ENCODE results near the gene ACRBP. TPM values are rescaled to one million over a fixed set of nuclear protein-coding genes. Genes with fewer than 3 reads are reported as not detected.

Gene ACRBP
- total RNA-seq, 1 donor = not detected

DNA sequence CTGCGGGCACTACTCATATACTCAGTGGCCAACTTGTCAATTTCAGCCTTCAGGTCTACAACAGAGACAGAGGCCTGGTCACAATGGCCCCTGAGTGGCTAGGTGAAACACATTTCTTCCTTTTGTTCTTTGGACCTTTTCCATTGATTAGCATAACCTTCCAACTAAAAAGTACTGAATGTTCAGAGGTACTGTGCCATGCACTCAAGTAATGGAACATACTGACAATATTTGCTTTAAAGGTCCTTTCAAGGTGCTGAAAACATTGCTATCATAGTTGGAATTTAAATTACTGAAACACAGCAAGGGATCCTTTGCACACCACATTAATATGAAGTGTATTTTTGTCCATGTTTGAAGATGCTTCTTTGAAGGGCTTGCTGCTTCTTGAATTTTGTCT, 6.1 kb upstream of the ACRBP start:
- TF ChIP-seq, protein P1, sequence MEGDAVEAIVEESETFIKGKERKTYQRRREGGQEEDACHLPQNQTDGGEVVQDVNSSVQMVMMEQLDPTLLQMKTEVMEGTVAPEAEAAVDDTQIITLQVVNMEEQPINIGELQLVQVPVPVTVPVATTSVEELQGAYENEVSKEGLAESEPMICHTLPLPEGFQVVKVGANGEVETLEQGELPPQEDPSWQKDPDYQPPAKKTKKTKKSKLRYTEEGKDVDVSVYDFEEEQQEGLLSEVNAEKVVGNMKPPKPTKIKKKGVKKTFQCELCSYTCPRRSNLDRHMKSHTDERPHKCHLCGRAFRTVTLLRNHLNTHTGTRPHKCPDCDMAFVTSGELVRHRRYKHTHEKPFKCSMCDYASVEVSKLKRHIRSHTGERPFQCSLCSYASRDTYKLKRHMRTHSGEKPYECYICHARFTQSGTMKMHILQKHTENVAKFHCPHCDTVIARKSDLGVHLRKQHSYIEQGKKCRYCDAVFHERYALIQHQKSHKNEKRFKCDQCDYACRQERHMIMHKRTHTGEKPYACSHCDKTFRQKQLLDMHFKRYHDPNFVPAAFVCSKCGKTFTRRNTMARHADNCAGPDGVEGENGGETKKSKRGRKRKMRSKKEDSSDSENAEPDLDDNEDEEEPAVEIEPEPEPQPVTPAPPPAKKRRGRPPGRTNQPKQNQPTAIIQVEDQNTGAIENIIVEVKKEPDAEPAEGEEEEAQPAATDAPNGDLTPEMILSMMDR (IDR thresholded peaks at IDR 0.05; ENCODE audit: insufficient read depth, low read depth, low read length) = no peak
- no peak overlapping the region for H3K4me3 ChIP-seq (ENCODE audit: low read depth, low read length)
- no peak for DNase-seq (ENCODE audit: low read depth)

DNA sequence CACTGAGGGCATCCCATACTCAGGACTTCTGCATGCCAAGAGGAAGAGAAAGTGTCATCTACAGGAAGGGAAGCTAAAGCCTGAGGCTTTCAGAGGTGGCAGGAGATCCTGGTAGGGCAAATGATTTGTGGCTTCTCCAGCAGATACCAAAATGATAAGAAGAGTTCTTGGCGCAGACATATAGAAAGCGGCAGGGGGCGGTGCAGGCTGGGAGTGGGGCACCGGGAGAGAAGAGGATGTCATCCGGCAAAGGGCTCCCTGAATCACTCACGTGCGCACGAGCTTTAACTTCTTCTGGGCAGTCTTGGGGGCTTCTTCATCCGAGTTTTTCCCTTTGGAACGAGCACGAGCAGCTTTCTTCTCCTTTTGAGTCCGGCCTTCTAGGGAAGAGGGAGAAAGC, 5.2 kb upstream of the ACRBP start:
- TF ChIP-seq, protein P1 (IDR thresholded peaks at IDR 0.05; ENCODE audit: insufficient read depth, low read depth, low read length) = no peak
- no peak for DNase-seq (ENCODE audit: low read depth)

DNA sequence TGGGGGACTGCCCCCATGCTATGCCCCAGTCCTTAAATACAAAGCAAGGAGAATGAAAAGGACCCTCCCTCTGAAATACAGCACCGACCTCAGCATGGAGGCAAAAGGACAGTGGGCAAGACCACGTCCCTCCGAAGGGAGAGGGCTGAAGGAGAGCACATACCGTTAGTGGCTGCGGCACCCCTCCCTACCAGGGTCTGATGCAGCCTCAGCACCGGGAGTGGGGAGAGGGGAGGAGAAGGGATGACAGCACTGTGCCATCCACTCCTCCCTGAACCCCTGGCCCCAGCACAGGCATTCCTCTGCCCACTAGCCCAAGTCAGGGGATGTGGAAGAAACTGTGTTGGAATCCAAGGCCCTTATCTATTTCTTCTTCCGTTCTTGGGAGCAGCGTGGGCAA, 3.6 kb upstream of the ACRBP start:
- no peak for DNase-seq (ENCODE audit: low read depth)
- TF ChIP-seq, protein P1 (IDR thresholded peaks at IDR 0.05; ENCODE audit: insufficient read depth, low read depth, low read length) = no peak
- H3K4me3 ChIP-seq (ENCODE audit: low read depth, low read length) = no peak overlapping the region

More for the DNA sequence above, 5.2 kb upstream of the ACRBP start:
- H3K4me3 ChIP-seq (ENCODE audit: low read depth, low read length) = no peak overlapping the region

DNA sequence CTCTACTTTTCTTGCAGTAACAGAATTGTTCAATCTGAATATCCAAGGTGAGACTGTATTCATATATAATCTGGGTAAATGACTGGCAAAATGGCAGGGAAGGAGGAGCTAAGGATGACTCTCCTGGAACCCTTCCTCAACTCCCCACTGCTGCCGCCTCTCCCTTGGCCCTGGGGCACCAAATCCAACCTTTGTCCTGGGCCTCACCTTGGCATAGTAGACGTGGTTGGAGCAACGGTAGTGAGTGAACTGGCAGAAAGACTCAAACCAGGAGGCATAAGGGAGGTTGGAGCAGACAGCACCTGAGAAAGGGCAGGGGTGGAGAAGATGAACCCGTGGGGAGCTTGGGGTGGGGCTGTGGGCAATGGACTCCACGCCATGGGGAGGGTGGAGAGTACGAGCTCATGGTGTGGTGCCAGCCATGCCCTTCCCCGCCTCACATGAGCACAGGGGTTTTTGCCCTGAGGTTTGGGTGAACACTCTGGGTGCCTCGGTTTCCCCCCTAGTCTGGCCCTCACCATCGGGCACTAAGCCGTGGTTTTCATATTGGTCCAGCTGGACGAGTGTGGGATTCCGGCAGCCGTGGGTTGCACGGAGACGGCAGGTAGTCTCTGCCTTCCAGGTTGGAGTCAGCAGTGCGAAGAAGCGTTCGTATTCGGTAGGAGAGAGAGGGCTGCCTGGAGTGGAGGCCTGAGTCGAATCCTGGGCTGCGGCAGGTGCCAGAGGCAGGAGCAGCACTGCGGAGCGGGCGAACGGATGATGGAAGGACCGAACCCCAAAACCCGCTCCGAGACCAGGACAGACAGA, 753 bp downstream of the ACRBP start:
- H3K4me3 ChIP-seq (ENCODE audit: low read depth, low read length) = peak overlapping the region; percentile 49
- no peak for DNase-seq (ENCODE audit: low read depth)
- TF ChIP-seq, protein P1 (IDR thresholded peaks at IDR 0.05; ENCODE audit: insufficient read depth, low read depth, low read length) = no peak

DNA sequence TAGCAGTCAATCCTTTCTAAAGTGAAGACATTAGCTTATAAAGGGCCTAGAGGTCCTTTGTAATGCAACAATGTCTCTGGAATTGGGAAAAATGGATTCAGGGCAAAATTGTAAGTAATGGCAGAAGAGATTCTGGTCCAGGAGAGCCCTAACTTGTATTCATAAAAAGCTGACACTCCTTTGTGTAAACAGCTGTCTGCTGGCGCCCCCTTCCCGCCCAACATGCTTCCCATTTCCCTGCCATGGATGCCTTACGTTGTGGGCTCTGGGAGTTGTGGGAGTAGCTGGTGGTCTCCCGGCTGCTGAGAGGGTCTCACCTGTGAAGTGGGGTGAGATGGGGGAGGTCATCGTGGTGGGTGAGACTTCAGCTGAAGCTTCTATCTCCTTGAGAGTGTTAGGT, 2.3 kb downstream of the ACRBP start:
- no peak overlapping the region for H3K4me3 ChIP-seq (ENCODE audit: low read depth, low read length)
- no peak for DNase-seq (ENCODE audit: low read depth)
- TF ChIP-seq, protein P1 (IDR thresholded peaks at IDR 0.05; ENCODE audit: insufficient read depth, low read depth, low read length) = peak; percentile 40

GRCh38 chr12:6644257-6644596, 3.0 kb downstream of the ACRBP start:
- no peak for DNase-seq (ENCODE audit: low read depth)
- TF ChIP-seq, protein P1 (IDR thresholded peaks at IDR 0.05; ENCODE audit: insufficient read depth, low read depth, low read length) = no peak
- no peak overlapping the region for H3K4me3 ChIP-seq (ENCODE audit: low read depth, low read length)

Data from fibroblast of villous mesenchyme (primary cell).